Astrocyte of the cerebellum (primary cell): ENCODE results near the gene SCN5A.

ENCODE experiments used
- DNase-seq: peaks from one replicate; pipeline ENCODE4 v3.0.0-alpha.2; 2011; ENCODE audit warnings: low read depth
- H3K4me3 ChIP-seq: 2 replicates; pipeline ENCODE4 v1.5.1; 2011; ENCODE audit warnings: mild to moderate bottlenecking, low read depth, low read length, moderate library complexity
- in situ Hi-C: cut with HindIII; loops from 2 replicates; pipeline ENCODE4 v1.10.0; 2017; ENCODE audit warnings: low sequenced_read_pairs
- TF ChIP-seq, protein P1 (sequence below): IDR thresholded peaks from 2 replicates; pipeline ENCODE4 v1.5.1; 2012; ENCODE audit warnings: low read length, low read depth, moderate library complexity, mild to moderate bottlenecking; ENCODE audit errors: missing control alignments

Gene SCN5A

DNA sequence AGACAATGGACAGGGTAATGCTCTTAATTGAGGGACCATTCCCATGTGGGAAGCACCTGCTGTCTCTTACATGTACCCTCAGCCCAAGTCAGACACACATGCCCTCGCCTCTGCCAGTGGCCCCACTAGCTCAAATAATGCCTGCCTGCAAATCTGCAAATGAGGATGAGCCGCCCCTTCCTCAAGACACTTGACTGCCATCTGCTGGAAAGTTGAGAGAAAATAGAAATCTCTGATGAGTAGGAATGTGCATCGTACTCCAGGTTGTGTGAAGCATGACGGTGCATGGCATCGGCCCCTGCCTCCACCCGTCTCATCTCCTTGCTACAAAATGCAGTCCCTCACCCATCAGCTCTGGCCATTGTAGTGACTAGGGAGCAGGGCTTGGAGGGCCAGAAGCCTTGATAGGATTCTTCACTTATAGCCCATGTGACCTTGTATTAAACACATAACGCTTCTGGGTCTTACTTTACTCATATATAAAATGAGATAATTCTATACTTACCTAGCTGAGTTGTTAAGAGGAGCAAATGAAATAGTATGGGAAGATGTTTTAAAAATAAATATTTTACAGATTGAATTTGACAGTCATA is 6.3 kb upstream of the SCN5A start:
- H3K4me3 ChIP-seq = no peak overlapping the region
- peak; percentile 22 for DNase-seq
- in situ Hi-C loops = no loop called here
- TF ChIP-seq, protein P1, sequence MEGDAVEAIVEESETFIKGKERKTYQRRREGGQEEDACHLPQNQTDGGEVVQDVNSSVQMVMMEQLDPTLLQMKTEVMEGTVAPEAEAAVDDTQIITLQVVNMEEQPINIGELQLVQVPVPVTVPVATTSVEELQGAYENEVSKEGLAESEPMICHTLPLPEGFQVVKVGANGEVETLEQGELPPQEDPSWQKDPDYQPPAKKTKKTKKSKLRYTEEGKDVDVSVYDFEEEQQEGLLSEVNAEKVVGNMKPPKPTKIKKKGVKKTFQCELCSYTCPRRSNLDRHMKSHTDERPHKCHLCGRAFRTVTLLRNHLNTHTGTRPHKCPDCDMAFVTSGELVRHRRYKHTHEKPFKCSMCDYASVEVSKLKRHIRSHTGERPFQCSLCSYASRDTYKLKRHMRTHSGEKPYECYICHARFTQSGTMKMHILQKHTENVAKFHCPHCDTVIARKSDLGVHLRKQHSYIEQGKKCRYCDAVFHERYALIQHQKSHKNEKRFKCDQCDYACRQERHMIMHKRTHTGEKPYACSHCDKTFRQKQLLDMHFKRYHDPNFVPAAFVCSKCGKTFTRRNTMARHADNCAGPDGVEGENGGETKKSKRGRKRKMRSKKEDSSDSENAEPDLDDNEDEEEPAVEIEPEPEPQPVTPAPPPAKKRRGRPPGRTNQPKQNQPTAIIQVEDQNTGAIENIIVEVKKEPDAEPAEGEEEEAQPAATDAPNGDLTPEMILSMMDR = peak; percentile 66

GRCh38 chr3:38653685-38654537 is 4.4 kb upstream of the SCN5A start:
- TF ChIP-seq, protein P1 = no peak
- no peak for DNase-seq
- in situ Hi-C loops = loop anchor here (5.0 kb wide), 1 partner anchor 147 kb away; no protein-coding TSS in a partner anchor
- H3K4me3 ChIP-seq = no peak overlapping the region

GRCh38 chr3:38652934-38653333 is 3.4 kb upstream of the SCN5A start:
- no peak overlapping the region for H3K4me3 ChIP-seq
- no peak for DNase-seq
- in situ Hi-C loops = loop anchor here (5.0 kb wide), 1 partner anchor 146 kb away; no protein-coding TSS in a partner anchor
- TF ChIP-seq, protein P1 = no peak

GRCh38 chr3:38651153-38651789 is 1.8 kb upstream of the SCN5A start:
- DNase-seq = peak; percentile 15
- TF ChIP-seq, protein P1 = peak; percentile 99
- H3K4me3 ChIP-seq = no peak overlapping the region
- in situ Hi-C loops = loop anchor here (5.0 kb wide), 1 partner anchor 144 kb away; no protein-coding TSS in a partner anchor

GRCh38 chr3:38650248-38650951 is 913 bp upstream of the SCN5A start:
- no peak for DNase-seq
- TF ChIP-seq, protein P1 = no peak
- no peak overlapping the region for H3K4me3 ChIP-seq
- in situ Hi-C loops = loop anchor here (5.0 kb wide), 1 partner anchor 143 kb away; no protein-coding TSS in a partner anchor
